ENCODE data around the gene TMEM229A. TPM values are rescaled to one million over a fixed set of nuclear protein-coding genes. Genes with fewer than 3 reads are reported as not detected.
"Not testable (repeated sequence)": the region's sequence is repeated elsewhere in the genome, so short reads cannot be mapped to it uniquely, and the experiment has no call there.

TMEM229A gene
- polyA plus RNA-seq, 1 experiment = not detected

DNA sequence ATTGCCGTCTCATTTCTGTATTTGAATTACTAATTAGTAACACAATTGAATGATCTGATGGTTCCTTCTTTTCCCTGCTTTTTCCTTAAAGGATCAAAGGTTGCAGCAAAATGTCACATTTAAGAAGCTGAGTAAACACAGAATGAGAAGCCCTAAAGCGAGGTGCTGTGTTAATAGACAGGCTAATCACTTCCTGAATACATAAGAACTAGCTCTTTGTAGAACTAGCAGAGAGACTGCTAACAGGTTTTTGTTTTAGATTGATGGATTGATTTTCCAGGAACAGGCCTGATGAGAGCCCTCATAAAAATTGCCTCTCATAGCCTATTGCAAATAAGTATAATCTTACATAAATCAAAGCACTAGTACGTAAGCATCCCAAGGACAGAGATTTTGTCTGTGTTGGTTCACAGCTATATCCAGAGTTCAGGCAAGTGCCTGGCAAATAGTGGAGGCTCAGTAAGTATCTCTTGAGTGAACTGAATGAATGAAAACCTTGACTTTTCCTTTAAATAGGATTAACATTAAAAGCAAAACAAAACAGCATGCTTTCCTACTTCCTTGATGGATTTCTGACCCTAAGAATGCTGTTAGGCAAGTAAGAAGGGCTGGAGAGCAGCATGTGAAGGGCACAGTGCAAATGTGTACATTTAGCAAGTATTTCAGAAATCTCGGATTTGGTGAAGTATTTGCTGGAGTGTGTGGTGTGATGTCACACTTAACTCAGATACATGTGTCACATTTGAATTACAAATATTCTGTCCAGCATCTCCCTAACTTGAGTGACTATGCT lies 3.3 kb downstream of the TMEM229A start:
- Histone ChIP-seq H3K9me3 (ENCODE audit: control insufficient read depth, insufficient read depth, low read length) (peaks cover 2% of the 10 kb centered on the region; the same call in 1 of the 2 replicates), H3K27ac (ENCODE audit: low read depth, low read length) (no peak overlapping the region), H3K27me3 (ENCODE audit: control insufficient read depth, insufficient read depth, low read length) (peaks cover 32% of the 10 kb centered on the region), H3K4me3 (ENCODE audit: low read depth, low read length) (no peak overlapping the region)
- ChIA-PET CTCF (no interaction called here), POLR2A (no interaction called here)
- TF ChIP-seq, protein P1, sequence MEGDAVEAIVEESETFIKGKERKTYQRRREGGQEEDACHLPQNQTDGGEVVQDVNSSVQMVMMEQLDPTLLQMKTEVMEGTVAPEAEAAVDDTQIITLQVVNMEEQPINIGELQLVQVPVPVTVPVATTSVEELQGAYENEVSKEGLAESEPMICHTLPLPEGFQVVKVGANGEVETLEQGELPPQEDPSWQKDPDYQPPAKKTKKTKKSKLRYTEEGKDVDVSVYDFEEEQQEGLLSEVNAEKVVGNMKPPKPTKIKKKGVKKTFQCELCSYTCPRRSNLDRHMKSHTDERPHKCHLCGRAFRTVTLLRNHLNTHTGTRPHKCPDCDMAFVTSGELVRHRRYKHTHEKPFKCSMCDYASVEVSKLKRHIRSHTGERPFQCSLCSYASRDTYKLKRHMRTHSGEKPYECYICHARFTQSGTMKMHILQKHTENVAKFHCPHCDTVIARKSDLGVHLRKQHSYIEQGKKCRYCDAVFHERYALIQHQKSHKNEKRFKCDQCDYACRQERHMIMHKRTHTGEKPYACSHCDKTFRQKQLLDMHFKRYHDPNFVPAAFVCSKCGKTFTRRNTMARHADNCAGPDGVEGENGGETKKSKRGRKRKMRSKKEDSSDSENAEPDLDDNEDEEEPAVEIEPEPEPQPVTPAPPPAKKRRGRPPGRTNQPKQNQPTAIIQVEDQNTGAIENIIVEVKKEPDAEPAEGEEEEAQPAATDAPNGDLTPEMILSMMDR (IDR thresholded peaks at IDR 0.05; ENCODE audit: low read depth, low read length) = no peak
- DNase-seq (ENCODE audit: low read depth, low spot score) = no peak

DNA sequence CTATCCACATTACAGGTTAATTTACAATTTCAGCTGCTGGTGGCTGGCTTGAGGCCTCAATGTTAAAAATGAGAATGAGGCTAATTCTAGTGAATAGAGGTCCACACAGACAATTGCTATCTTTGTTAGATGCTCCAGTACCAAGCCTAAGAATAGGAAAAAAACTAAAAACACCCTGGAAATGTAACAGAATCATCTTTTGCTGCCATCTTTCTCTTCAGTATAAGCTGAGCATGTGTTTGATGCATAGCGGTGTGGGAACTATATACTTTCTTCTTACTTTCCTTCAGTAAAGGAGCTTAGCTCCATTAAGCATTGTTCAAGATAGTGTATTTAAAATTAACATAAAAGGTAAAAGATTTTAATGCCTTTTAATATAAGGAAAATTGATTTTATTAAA lies 5.6 kb downstream of the TMEM229A start:
- TF ChIP-seq, protein P1 (IDR thresholded peaks at IDR 0.05; ENCODE audit: low read depth, low read length) = no peak
- H3K4me3 ChIP-seq (ENCODE audit: low read depth, low read length) = no peak overlapping the region
- POLR2A ChIA-PET = no interaction called here
- H3K27ac ChIP-seq (ENCODE audit: low read depth, low read length) = no peak overlapping the region
- CTCF ChIA-PET = interaction anchor here (1.4 kb wide), 1 partner anchor 758 kb away, joined by 3 read pairs; no protein-coding TSS in a partner anchor
- H3K27me3 ChIP-seq (ENCODE audit: control insufficient read depth, insufficient read depth, low read length) = peaks cover 13% of the 10 kb centered on the region
- no peak for DNase-seq (ENCODE audit: low read depth, low spot score)
- no peaks in the 10 kb centered on the region for H3K9me3 ChIP-seq (ENCODE audit: control insufficient read depth, insufficient read depth, low read length)

DNA sequence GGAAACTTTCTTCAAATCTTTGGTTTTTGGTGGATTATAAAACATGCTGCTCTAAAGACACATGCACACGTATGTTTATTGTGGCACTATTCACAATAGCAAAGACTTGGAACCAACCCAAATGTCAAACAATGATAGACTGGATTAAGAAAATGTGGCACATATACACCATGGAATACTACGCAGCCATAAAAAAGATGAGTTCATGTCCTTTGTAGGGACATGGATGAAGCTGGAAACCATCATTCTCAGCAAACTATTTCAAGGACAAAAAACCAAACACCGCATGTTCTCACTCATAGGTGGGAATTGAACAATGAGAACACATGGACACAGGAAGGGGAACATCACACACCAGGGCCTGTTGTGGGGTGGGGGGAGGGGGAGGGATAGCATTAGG lies 8.5 kb downstream of the TMEM229A start:
- H3K27me3 ChIP-seq (ENCODE audit: control insufficient read depth, insufficient read depth, low read length); H3K4me3 ChIP-seq (ENCODE audit: low read depth, low read length); CTCF ChIA-PET; DNase-seq (ENCODE audit: low read depth, low spot score); POLR2A ChIA-PET; H3K9me3 ChIP-seq (ENCODE audit: control insufficient read depth, insufficient read depth, low read length); H3K27ac ChIP-seq (ENCODE audit: low read depth, low read length): not testable (repeated sequence)

DNA sequence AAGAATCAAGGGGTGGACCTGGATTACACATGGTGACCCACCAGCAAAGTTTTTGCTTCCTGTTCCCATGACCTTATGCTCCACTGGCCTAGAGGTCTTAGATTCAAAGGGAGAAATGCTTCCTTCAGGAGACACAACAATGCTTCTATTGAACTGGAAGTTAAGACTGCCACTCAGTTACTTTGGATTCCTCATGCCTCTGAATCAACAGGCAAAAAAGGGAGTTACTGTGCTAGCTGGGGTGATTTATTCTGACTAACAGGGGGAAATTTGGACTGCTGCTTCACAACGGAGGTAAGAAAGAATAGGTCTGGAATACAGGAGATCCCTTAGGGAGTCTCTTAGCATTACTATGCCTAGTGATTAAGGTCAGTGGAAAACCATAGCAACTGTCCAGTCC lies 10.3 kb downstream of the TMEM229A start:
- ChIA-PET CTCF (no interaction called here), POLR2A (no interaction called here)
- H3K27me3 ChIP-seq (ENCODE audit: control insufficient read depth, insufficient read depth, low read length) = no peaks in the 10 kb centered on the region
- H3K9me3 ChIP-seq (ENCODE audit: control insufficient read depth, insufficient read depth, low read length) = no peaks in the 10 kb centered on the region
- DNase-seq (ENCODE audit: low read depth, low spot score) = no peak
- no peak overlapping the region for H3K4me3 ChIP-seq (ENCODE audit: low read depth, low read length)
- no peak overlapping the region for H3K27ac ChIP-seq (ENCODE audit: low read depth, low read length)
- TF ChIP-seq, protein P1 (IDR thresholded peaks at IDR 0.05; ENCODE audit: low read depth, low read length) = no peak

DNA sequence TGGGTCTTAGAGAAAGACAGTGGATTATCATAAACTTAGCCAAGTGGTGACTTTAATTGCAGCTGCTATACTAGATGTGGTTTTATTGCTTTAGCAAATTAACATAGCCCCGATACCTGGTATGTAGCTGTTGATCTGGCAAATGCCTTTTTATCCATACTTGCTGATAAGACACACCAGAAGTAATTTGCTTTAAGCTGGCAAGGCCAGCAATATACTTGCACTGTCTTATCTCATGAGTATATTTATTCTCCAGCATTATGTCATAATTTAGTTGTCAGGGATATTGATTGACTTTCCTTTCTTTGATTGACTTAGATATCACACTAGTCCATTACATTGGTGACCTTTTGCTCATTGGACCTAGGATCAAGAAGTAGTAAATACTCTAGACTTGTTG lies 12.8 kb downstream of the TMEM229A start:
- no peak overlapping the region for H3K4me3 ChIP-seq (ENCODE audit: low read depth, low read length)

More for the DNA sequence above, 12.8 kb downstream of the TMEM229A start:
- H3K27ac ChIP-seq (ENCODE audit: low read depth, low read length) = no peak overlapping the region
- POLR2A ChIA-PET = no interaction called here
- H3K27me3 ChIP-seq (ENCODE audit: control insufficient read depth, insufficient read depth, low read length) = no peaks in the 10 kb centered on the region
- CTCF ChIA-PET = no interaction called here
- TF ChIP-seq, protein P1 (IDR thresholded peaks at IDR 0.05; ENCODE audit: low read depth, low read length) = no peak
- no peak for DNase-seq (ENCODE audit: low read depth, low spot score)
- H3K9me3 ChIP-seq (ENCODE audit: control insufficient read depth, insufficient read depth, low read length) = no peaks in the 10 kb centered on the region

All from AG04450 (cell line).